SU-DHL-6 (cell line): ENCODE results near the gene GNPTG.

Experiments used
- H2AFZ ChIP-seq: fragments of 200-600 bp; sonication (generic); 2 replicates; pipeline ENCODE4 v1.6.1; 2014; ENCODE audit warnings: low read depth, mild to moderate bottlenecking, moderate library complexity, mixed read lengths, antibody characterized with exemption, low read length; ENCODE audit not compliant: severe bottlenecking
- H3F3A ChIP-seq: fragments of 200-600 bp; shearing (Covaris generic); 2 replicates; pipeline ENCODE4 v1.6.0; 2016; ENCODE audit warnings: antibody characterized with exemption, mild to moderate bottlenecking; ENCODE audit not compliant: insufficient read depth
- H3K27ac ChIP-seq: fragments of 200-600 bp; sonication (generic); 2 replicates; pipeline ENCODE4 v1.5.1; 2016; ENCODE audit warnings: low read depth, mild to moderate bottlenecking, low read length, moderate library complexity, mixed read lengths
- H3K27me3 ChIP-seq: fragments of 200-600 bp; sonication (generic), shearing (Covaris generic); 2 replicates; pipeline ENCODE4 v1.6.0; 2014; ENCODE audit warnings: mild to moderate bottlenecking, low read length
- H3K36me3 ChIP-seq: fragments of 200-600 bp; sonication (generic); 2 replicates; pipeline ENCODE4 v1.6.1; 2014; ENCODE audit warnings: mild to moderate bottlenecking, low read length, mixed read lengths
- H3K4me2 ChIP-seq: fragments of 300-600, 200-600 bp; shearing (Covaris generic), sonication (generic); 2 replicates; pipeline ENCODE4 v1.6.0; 2014; ENCODE audit warnings: low read length, low read depth, mild to moderate bottlenecking; ENCODE audit not compliant: poor library complexity, severe bottlenecking
- H3K4me3 ChIP-seq: fragments of 200-600 bp; sonication (generic); 2 replicates; pipeline ENCODE4 v1.5.1; 2014; ENCODE audit warnings: antibody characterized with exemption, low read length, mild to moderate bottlenecking, mixed read lengths; ENCODE audit not compliant: insufficient read depth, poor library complexity, severe bottlenecking
- H3K79me2 ChIP-seq: fragments of 200-600 bp; sonication (generic); 2 replicates; pipeline ENCODE4 v1.6.1; 2014; ENCODE audit warnings: mild to moderate bottlenecking, low read length, moderate library complexity; ENCODE audit not compliant: insufficient read depth
- H3K9ac ChIP-seq: fragments of 200-600 bp; sonication (generic); 2 replicates; pipeline ENCODE4 v1.7.0; 2014; ENCODE audit warnings: mild to moderate bottlenecking, low read length
- H3K9me2 ChIP-seq: fragments of 200-600 bp; sonication (generic); replicated peaks from 2 replicates; pipeline ENCODE4 v1.6.1; 2014; ENCODE audit warnings: low read length; ENCODE audit not compliant: insufficient read depth
- H3K9me3 ChIP-seq: fragments of 200-600 bp; sonication (generic); 2 replicates; pipeline ENCODE4 v1.6.1; 2014; ENCODE audit warnings: low read length, mixed read lengths; ENCODE audit not compliant: insufficient read depth
- H4K20me1 ChIP-seq: fragments of 200-600 bp; sonication (generic); 2 replicates; pipeline ENCODE4 v1.6.1; 2014; ENCODE audit warnings: low read depth, mild to moderate bottlenecking, antibody characterized with exemption, low read length, moderate library complexity, mixed read lengths
- CTCF ChIP-seq: fragments of 200-600 bp; sonication (generic); IDR thresholded peaks from one replicate; pipeline ENCODE4 v1.5.1; 2017; ENCODE audit warnings: antibody characterized with exemption, mild to moderate bottlenecking, low read length, moderate library complexity; ENCODE audit not compliant: insufficient read depth, poor library complexity, severe bottlenecking
- EZH2phosphoT487 ChIP-seq: fragments of 200-600 bp; sonication (generic), shearing (Covaris generic); conservative IDR thresholded peaks from 2 replicates; pipeline ENCODE4 v1.6.1; 2018; ENCODE audit warnings: mild to moderate bottlenecking, antibody characterized with exemption, low read length, moderate library complexity, mixed read lengths

Gene GNPTG

DNA sequence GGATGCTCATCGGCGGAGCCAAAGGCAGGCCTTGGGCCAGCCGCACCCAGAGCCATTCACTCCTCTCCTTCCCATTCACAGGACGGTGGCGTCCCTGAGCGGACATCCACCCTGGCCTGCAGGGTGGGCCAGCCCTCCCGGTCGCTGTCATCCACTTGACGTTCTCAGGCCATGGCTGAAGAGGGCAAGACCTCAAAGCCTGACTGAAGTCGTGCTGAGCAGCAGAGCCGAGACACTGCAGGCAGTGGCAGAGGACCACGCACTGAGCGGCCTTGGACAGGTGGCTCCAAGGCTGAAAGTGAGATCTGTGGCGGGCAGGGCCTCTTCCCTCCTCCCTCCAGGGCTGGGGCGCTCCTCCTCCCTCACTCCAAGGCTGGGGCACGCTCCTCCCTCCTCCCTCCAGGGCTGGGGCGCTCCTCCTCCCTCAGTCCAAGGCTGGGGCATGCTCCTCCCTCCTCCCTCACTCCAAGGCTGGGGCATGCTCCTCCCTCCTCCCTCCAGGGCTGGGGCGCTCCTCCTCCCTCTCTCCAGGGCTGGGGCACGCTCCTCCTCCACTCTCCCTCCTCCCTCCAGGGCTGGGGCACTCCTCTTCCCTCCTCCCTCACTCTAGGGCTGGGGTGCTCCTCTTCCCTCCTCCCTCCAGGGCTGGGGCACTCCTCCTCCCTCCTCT, 24.1 kb downstream of the GNPTG start:
- no peaks in the 10 kb centered on the region for H4K20me1 ChIP-seq
- no peak for TF ChIP-seq CTCF
- no peak for TF ChIP-seq EZH2phosphoT487
- H3K79me2 ChIP-seq: peaks cover 11% of the 10 kb centered on the region; the same call in 1 of the 2 replicates
- no peaks in the 10 kb centered on the region for H3K27me3 ChIP-seq
- H3K9ac ChIP-seq: no peak overlapping the region
- no peak overlapping the region for H3K4me3 ChIP-seq
- no peaks in the 10 kb centered on the region for H3K9me3 ChIP-seq
- H3K36me3 ChIP-seq: no peaks in the 10 kb centered on the region
- H3K4me2 ChIP-seq: no peak overlapping the region
- no peaks in the 10 kb centered on the region for H3F3A ChIP-seq
- H3K27ac ChIP-seq: no peak overlapping the region
- no peaks in the 10 kb centered on the region for H3K9me2 ChIP-seq
- H2AFZ ChIP-seq: no peak overlapping the region

DNA sequence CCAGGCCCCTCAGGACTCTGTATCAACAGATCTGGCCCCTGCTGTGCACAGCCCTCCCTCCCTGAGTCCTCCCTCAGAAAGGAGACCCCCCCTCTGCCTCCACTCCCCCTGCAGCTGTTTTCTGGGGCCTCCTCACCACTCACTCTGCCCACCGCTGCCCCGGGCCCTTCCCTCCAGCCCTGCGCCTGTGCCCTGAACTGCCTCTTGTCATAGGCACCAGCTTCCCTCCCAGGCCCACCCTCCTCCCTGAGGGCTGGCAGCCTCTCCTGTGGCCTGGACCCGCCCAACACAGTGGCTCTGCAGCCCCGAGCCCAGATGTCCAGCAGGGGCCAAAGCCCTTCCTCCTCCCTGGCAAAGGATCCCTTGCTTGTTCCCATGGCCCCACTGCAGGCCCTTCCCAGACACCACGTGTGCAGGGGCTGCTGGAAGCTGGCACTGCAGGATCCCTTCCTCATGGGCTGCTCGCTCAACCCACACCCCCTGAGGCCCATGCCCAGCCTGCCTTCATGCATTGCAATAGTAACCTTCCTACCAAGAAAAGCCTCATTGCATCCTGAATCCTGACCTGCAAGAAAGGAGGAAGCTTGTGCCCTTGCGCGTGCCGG, 25.8 kb downstream of the GNPTG start:
- no peaks in the 10 kb centered on the region for H3K9me3 ChIP-seq
- no peaks in the 10 kb centered on the region for H3F3A ChIP-seq
- no peaks in the 10 kb centered on the region for H3K36me3 ChIP-seq
- TF ChIP-seq CTCF (no peak), EZH2phosphoT487 (no peak)
- H2AFZ ChIP-seq: no peak overlapping the region
- H3K27me3 ChIP-seq: no peaks in the 10 kb centered on the region
- no peak overlapping the region for H3K27ac ChIP-seq
- H3K4me3 ChIP-seq: no peak overlapping the region
- H4K20me1 ChIP-seq: no peaks in the 10 kb centered on the region
- H3K9me2 ChIP-seq: no peaks in the 10 kb centered on the region
- H3K4me2 ChIP-seq: no peak overlapping the region
- H3K9ac ChIP-seq: no peak overlapping the region
- peaks cover 11% of the 10 kb centered on the region; the same call in 1 of the 2 replicates for H3K79me2 ChIP-seq

DNA sequence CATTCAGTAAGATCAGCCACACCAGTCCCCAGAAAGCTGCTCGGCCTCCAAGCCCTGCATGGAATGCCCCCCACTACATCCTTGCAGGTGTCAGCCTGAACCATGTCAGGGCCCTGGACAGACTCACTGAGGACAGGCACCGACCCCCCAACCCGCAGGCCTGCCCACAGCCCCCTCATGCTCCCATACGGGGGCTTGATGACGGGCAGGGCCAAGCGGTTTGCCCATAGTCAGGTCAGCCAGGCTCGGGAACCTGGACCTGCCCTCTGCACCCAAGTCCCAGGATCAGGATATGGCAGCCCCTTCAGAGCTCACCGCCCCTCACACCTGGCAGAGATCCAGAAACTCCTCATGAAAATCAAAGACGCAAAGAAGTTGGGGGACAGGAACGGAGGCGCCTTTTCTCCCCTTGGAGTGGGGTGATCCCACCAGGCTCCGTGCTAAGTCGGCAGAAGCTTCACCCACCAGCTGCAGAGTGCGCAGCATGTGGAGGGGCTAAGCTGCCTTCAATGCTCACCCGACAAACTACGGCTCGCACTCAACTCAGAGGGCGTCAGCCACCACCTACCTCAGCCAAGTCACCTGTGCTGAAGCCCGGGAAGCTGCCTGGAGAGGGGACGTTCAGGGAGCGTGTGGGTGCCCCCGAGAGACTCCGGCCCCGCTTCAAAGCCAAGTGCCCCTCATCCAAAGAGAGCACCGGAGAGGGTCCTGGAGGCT, 26.5 kb downstream of the GNPTG start:
- H4K20me1 ChIP-seq: no peaks in the 10 kb centered on the region
- H2AFZ ChIP-seq: no peak overlapping the region
- no peaks in the 10 kb centered on the region for H3K9me2 ChIP-seq
- peak overlapping the region; percentile 79 for H3K9ac ChIP-seq
- H3K36me3 ChIP-seq: no peaks in the 10 kb centered on the region
- peak overlapping the region; percentile 76 for H3K4me3 ChIP-seq
- TF ChIP-seq EZH2phosphoT487 (no peak), CTCF (no peak)
- H3K4me2 ChIP-seq: peak overlapping the region; percentile 57
- no peak overlapping the region for H3K27ac ChIP-seq
- H3K9me3 ChIP-seq: no peaks in the 10 kb centered on the region
- peaks cover 11% of the 10 kb centered on the region; the same call in 1 of the 2 replicates for H3K79me2 ChIP-seq
- H3F3A ChIP-seq: no peaks in the 10 kb centered on the region
- no peaks in the 10 kb centered on the region for H3K27me3 ChIP-seq
